NCI-H2107 (cell line): ENCODE data around the gene RASGRF1.
"Not testable (repeated sequence)": the region's sequence is repeated elsewhere in the genome, so short reads cannot be mapped to it uniquely, and the experiment has no call there.

Experiments used
- DNase-seq: peaks from one replicate; lab custom pipeline; 2025; lab: John Stamatoyannopoulos, UW

RASGRF1 gene

DNA sequence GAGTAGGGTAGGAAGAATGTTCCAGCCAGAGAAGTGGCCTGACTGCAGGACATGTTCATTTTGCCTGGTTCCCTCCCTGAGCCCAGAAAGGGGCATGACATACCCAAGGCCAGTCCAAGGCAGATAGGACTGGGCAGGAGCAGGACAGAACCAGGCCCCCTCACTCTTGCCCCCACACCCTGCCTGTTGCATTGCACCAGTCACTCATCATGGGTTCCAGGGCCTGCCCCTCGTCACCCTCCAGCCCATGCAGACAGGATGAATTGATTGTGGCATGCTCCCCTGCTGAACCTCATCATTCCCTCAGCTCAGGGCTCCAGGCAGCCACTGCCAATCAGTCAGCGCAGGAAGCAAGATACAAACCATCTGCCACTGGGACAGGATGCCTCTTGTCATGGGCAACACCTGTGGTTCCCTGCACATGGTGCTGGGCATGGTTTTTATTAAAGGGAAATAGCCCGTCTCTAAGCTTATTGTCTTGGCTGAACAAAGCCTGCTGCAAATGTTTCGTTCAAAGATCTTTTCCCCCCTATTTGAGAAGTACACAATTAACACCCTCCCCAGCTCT lies 48.9 kb downstream of the RASGRF1 start:
- DNase-seq = no peak

GRCh38 chr15:79037848-79038247 lies 52.7 kb downstream of the RASGRF1 start:
- no peak for DNase-seq

- no peak for DNase-seq
Observed at GRCh38 chr15:79036323-79036722, 54.3 kb downstream of the RASGRF1 start.

DNA sequence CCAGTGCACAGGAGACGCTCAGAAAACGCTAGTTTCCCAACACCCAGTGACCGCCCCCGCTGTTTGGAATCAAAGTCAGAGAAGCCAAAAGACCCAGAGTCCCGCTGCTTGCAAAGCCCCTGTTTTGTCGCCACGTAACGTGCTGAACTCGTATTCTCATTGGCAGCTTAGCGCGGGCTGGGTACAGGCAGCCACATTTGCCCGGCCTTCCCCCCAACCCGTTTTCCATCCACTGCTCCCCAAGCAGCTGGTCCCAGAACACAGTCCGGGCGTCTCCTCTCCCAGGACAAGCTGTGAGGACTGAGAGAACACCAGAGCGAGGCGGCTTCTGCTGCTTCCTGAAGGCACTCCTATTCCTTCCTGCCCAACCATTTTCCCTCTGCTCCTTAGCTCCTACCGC lies 54.8 kb downstream of the RASGRF1 start:
- no peak for DNase-seq

DNA sequence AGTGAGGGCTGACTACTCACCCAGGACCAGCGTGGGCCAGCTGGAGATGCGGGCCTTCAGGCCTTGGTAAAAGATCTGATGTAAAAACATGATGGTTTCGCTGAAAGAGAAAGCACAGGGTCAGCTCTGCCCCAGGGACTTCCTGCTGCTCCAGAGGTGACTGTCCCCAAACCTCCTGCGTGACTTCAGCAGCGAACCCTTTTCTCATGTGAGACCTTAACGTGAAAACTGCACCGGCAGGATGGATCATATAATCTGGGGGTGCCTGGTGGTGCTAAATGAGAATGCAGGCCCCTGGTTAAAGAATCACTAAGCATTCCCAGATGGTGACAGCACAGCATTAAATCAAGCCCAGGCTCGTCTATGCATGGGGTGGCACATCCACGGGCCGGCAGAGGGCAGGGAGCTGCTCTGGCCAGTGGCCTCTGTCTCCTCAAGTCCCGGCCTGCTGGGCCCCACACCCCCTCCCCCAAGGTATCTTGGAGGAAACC lies 55.4 kb downstream of the RASGRF1 start:
- no peak for DNase-seq

- DNase-seq = no peak
Observed at GRCh38 chr15:79034284-79034683, 56.3 kb downstream of the RASGRF1 start.

GRCh38 chr15:79032656-79033055 lies 57.9 kb downstream of the RASGRF1 start:
- no peak for DNase-seq

- no peak for DNase-seq
Observed at GRCh38 chr15:79031821-79032220, 58.8 kb downstream of the RASGRF1 start.

- no peak for DNase-seq
Observed at GRCh38 chr15:79031201-79031600, 59.4 kb downstream of the RASGRF1 start.

- no peak for DNase-seq
Observed at GRCh38 chr15:79030470-79030869, 60.1 kb downstream of the RASGRF1 start.

GRCh38 chr15:79028411-79028964 lies 62.1 kb downstream of the RASGRF1 start:
- DNase-seq = no peak

- DNase-seq = no peak
Observed at GRCh38 chr15:79027532-79028410, 62.8 kb downstream of the RASGRF1 start.

DNA sequence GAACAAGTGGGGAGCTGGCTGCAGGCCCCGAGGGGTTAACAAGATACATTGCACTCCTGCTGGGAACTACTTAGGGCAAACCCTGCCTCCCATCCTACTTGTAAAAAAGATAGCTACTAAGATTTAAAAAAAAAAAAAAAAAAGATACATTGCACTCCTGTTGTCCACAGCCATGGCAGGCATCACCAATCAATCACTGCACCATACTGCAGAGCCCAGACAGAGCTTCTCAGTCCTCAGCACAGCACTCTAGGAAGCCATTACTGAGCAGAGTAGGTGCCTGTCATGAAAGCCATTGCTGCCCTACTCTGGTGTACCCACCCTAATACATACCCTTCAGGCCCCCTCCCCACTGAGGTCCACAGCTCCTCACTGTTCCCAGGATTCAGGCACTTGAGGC lies 64.8 kb downstream of the RASGRF1 start:
- no peak for DNase-seq

- no peak for DNase-seq
Observed at GRCh38 chr15:79025201-79025600, 65.4 kb downstream of the RASGRF1 start.

DNA sequence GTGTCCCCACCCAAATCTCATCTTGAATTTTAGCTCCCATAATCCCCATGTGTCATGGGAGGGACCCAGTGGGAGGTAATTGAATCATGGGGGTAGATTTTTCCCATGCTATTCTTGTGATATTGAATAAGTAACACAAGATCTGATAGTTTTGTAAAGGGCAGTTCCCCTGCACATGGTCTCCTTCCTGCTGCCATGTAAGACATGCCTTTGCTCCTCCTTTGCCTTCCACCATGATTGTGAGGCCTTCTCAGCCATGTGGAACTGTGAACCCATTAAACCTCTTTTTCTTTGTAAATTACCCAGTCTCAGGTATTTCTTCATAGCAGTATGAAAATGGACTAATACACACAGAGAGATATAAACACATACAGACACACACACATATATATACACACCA lies 66.1 kb downstream of the RASGRF1 start:
- DNase-seq = not testable (repeated sequence)

- no peak for DNase-seq
Observed at GRCh38 chr15:79023918-79024317, 66.7 kb downstream of the RASGRF1 start.

GRCh38 chr15:79023546-79023890 lies 67.1 kb downstream of the RASGRF1 start:
- no peak for DNase-seq

DNA sequence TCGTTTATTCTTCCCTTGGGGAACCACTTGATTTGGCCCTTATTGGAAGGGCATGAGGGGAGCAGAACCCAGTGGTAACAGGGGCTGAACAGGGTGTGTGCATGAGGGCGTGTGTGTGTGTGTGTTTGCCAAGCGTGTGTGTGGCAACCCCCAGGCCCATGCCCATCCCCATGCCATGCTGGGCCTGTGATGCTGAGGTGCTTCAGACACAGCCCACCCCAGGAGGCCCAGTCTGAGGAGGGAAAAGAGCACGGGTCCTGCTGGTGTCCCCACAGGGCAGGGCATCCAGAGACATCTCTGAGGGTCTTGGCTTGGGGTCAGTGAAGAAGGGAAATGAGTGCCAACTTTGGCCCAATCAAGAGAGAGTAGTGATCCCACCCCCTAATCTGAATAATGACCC lies 71.6 kb downstream of the RASGRF1 start:
- no peak for DNase-seq

DNA sequence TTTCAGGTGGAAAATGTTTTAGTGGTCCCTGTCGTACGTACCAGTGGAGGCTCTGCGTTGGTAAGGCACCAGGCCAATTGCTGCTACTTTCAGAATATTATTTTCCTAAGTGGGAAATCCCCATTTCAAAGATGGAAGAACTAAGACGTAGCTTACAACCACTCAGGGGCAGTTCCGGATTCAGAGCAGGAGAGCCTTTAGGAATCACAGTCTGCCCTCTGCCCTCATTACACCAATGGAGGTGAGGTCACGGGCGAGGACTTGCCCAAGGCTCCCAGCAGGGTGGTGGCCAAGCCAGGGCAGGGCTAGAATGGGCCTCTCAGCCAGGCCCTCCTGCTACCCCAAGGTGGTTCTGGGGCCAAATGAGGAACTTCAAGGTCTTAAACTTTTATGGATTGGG lies 72.6 kb downstream of the RASGRF1 start:
- DNase-seq = no peak

- DNase-seq = no peak
Observed at GRCh38 chr15:79016527-79017170, 73.9 kb downstream of the RASGRF1 start.

- DNase-seq = no peak
Observed at GRCh38 chr15:79015416-79015815, 75.2 kb downstream of the RASGRF1 start.

GRCh38 chr15:79010278-79010677 lies 80.3 kb downstream of the RASGRF1 start:
- DNase-seq = no peak

DNA sequence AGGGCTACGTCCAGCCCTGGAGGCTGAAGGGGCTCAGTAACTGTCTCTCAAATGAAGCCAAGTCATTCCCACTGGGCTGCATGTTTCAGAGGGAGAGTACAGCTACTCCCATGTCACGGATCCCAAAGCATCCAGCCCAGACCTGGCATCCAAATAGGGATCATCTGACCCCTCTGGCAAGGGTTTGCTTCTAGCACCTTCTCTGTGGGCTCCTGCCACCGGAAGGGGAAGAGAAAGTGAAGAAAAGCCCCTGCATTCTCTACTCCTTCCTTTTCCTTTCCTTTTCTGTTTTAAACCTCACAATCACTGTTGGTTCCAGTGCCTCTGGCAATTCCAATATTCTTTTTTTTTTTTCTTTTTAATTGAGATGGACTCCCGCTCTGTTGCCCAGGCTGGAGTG lies 81.2 kb downstream of the RASGRF1 start:
- no peak for DNase-seq
